Adrenal gland (tissue), 12 donors: Measurements from ENCODE around the gene KIAA0513. TPM values are rescaled to one million over a fixed set of nuclear protein-coding genes. Genes with fewer than 3 reads are reported as not detected.

Experiments used
- DNase-seq, 7 donors: peaks; one replicate each; pipeline ENCODE4 v3.0.0-alpha.2; 2019 to 2020
- H3K27ac ChIP-seq, 5 donors: fragments of 200-600 bp; sonication (generic) in 4 of 5; 1 replicate in 3 of 5; 2 replicates in 2 of 5; pipeline versions ENCODE4 v1.5.1 to v1.8.0; 2016 to 2020; ENCODE audit warnings: mild to moderate bottlenecking in 1 of 5
- H3K27me3 ChIP-seq: fragments of 200-600 bp; 2 replicates; pipeline ENCODE4 v1.8.0; 2021
- H3K36me3 ChIP-seq, 2 donors: fragments of 200-600 bp; replicated peaks in 1 of 2; 1 replicate in 1 of 2; 2 replicates in 1 of 2; pipeline versions ENCODE4 v1.5.1 to v1.8.0; 2018 to 2022
- H3K4me1 ChIP-seq, 2 donors: fragments of 200-600 bp; replicated peaks in 1 of 2; 1 replicate in 1 of 2; 2 replicates in 1 of 2; pipeline versions ENCODE4 v1.5.1 to v1.8.0; 2018 to 2021
- H3K4me3 ChIP-seq, 4 donors: fragments of 200-600 bp; sonication (generic) in 3 of 4; one replicate each; pipeline ENCODE4 v1.5.1; 2016 to 2018
- H3K9me3 ChIP-seq, 3 donors: fragments of 200-600 bp; sonication (generic) in 1 of 3; replicated peaks in 1 of 3; 1 replicate in 2 of 3; 2 replicates in 1 of 3; pipeline versions ENCODE4 v1.5.1 to v1.8.0; 2016 to 2021
- CTCF ChIP-seq, 6 experiments: fragments of 450-650 bp in 4 of 6; fragments of 200-600 bp in 2 of 6; sonication (generic) in 1 of 6; IDR thresholded peaks; 1 replicate in 5 of 6; 2 replicates in 1 of 6; pipeline versions ENCODE4 v1.5.1 to v1.8.0; 2016 to 2021; ENCODE audit warnings: antibody characterized with exemption in 6 of 6, mild to moderate bottlenecking in 2 of 6, moderate library complexity in 1 of 6
- POLR2A ChIP-seq, 2 donors: fragments of 450-650 bp; IDR thresholded peaks; one replicate each; pipeline ENCODE4 v1.6.1; 2017; ENCODE audit warnings: antibody characterized with exemption in 2 of 2, mild to moderate bottlenecking in 2 of 2, moderate library complexity in 1 of 2
- WGBS, 4 donors: extraction: QIAGEN DNeasy Blood & Tissue Kit in 2 of 4; methylation state at CpG; one replicate each; pipeline versions ENCODE4 v1.1.5 to v1.1.7; 2013 to 2017; 5-methylcytosine and 5-hydroxymethylcytosine counted together
- intact Hi-C, 2 donors: fragments of 100-400 bp; cut with DNase I; formaldehyde crosslinking; loops; one replicate each; pipeline versions ENCODE4 v1.14.1 to v1.15.0; 2022 to 2023
- polyA plus RNA-seq, 3 donors: library from polyadenylated mRNA; stranded (reverse); fragments of 200-250 nt in 2 of 3; fragments of 350-450 nt in 1 of 3; fragmentation: Illumina TruSeq in 1 of 3; extraction: RNeasy Lipid Tissue Mini Kit (QIAGEN cat#74804) in 1 of 3; gene quantifications; one replicate each; pipeline ENCODE4 v1.2.3, GENCODE V29; 2013 to 2014
- total RNA-seq, 9 donors: library from RNA; depleted of rRNA in 4 of 9; stranded (reverse); fragments of >200 nt in 4 of 9; fragments of 120-200 nt in 1 of 9; fragmentation: NEBNext Ultra II Directional in 1 of 9; extraction: Animal tissue kit (Norgen Biotek cat#: 25700) in 1 of 9; gene quantifications; one replicate each; pipeline versions ENCODE4 v1.1.0 to v1.2.4, GENCODE V29; 2013 to 2023
- donor health status: healthy with polysubstance abuse.
- donor health status: Bipolar disorder and iron deficiency.
- donor health status: DM: yes; HTN: yes; CAD: no.
- donor health status: DM: no; HTN: no; CAD: no.
- donor health status: DM: no; HTN: no; CAD: no.
- donor health status: DM: yes; HTN: yes; CAD: no.

Gene KIAA0513
- total and polyA plus RNA-seq, 12 donors, result 7.5 to 36.7 (median 17.8) TPM

DNA sequence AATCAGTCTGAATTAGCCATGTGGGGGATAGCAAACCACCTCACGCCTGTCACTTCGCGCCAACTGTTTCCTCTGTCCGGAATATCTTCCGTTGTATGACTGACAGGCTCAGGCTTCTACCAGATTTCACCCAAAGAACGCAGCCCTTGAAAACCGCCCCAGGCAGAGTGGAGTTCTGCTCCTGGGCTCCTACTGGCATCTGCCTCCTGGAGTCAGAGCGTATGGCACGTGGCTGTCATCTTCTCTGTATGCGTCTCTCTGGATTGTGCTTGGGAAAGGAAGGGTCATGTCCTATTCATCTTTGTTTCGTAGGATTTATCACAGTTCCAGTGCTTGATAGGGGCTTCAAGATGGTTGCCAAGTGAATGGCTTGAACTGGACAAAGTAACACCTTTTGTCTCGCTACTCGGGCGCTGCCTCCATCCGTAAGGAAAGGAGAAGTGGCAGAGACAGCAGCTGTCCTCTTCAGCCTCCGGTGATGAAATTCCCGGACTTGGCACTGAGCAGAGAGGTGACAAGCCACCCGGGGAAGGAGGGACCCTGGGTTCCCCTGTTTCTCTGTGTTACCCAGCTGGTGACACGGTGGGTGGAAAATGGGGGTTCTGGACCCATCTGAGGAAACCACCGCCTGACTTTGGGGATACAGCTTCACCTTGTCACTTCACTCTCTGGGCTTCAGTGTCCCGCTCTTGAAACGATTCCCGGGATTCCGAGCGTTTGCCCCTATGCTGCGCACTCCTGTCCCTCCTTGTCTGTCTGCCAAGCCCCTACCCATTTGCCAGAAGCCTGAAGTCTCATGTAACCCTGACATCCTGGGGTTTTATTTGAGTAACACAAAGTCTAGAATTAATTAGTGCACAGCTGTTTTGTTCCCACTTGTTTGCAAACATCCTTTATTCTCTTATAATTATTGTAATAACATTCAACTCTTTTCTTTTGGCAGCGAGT, 13.9 kb downstream of the KIAA0513 start:
- Histone ChIP-seq H3K4me3 (no peak overlapping the region), H3K4me1 (peaks cover 4 to 10% of the 10 kb centered on the region in 2 donors), H3K27me3 (no peaks in the 10 kb centered on the region), H3K9me3 (no peaks in the 10 kb centered on the region), H3K36me3 (no peaks in the 10 kb centered on the region), H3K27ac (no peak overlapping the region)
- WGBS, 4 donors, result 85 to 93% (median 88%) methylated on average over 27 of the region's 27 CpGs
- intact Hi-C loops, result no loop called here
- TF ChIP-seq POLR2A (IDR thresholded peaks at IDR 0.05) (no peak), CTCF (IDR thresholded peaks at IDR 0.05) (no peak)
- no peak for DNase-seq

DNA sequence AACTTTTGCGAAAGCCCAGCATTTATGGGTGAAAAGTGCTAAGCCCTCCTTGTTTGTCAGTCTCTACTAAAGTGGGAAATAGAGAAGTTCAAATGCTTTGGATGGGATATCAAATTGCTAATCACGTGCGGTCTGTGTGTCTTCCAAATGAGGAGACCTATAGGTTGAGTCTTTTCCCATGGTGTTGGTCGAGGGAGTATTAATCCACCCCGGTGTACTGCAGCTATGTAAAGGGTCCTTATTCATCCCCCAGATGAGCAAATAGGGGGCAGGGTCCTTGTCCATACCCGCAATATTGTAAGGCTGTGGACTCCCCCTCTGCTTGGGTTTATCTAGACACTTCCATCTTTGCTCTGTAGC, 14.6 kb downstream of the KIAA0513 start:
- Histone ChIP-seq H3K4me1 (peaks cover 0 to 10% of the 10 kb centered on the region in 2 donors), H3K36me3 (no peaks in the 10 kb centered on the region), H3K27ac (no peak overlapping the region), H3K9me3 (no peaks in the 10 kb centered on the region), H3K4me3 (no peak overlapping the region), H3K27me3 (no peaks in the 10 kb centered on the region)
- no peak for DNase-seq
- intact Hi-C loops, result no loop called here
- 69 to 92% (median 87%) methylated on average over 6 of the region's 6 CpGs for WGBS, 4 donors
- TF ChIP-seq CTCF (IDR thresholded peaks at IDR 0.05), result no peak
- TF ChIP-seq POLR2A (IDR thresholded peaks at IDR 0.05), result no peak

- Histone ChIP-seq H3K27ac (no peak overlapping the region), H3K9me3 (no peaks in the 10 kb centered on the region), H3K27me3 (no peaks in the 10 kb centered on the region), H3K4me1 (peaks cover 0 to 12% of the 10 kb centered on the region in 2 donors), H3K36me3 (no peaks in the 10 kb centered on the region), H3K4me3 (no peak overlapping the region)
- WGBS, 4 donors, result 85 to 92% (median 88%) methylated on average over 6 of the region's 6 CpGs
- DNase-seq, result no peak
- intact Hi-C loops, result no loop called here
- TF ChIP-seq POLR2A (IDR thresholded peaks at IDR 0.05) (no peak), CTCF (IDR thresholded peaks at IDR 0.05) (no peak)
These were observed 15.0 kb downstream of the KIAA0513 start for GRCh38 chr16:85042606-85043005.

DNA sequence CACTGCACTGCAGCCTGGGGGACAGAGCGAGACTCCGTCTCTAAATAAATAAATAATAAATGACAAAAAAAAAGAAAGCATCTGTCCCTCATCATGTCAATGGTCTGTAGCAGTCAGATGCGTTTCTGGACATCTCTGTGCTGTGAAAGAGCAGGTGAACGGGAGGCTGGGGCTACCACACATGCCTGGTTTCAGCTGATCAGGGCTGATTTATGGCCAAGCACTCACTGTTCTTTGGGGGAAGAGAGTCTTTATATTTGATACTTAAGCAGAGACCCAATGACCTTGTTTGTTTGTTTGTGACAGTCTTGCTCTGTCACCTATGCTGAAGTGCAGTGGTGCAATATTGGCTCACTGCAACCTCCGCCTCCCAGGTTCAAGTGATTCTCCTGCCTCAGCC, 17.5 kb downstream of the KIAA0513 start:
- 91 to 99% (median 95%) methylated on average over 5 of the region's 5 CpGs for WGBS, 4 donors
- Histone ChIP-seq H3K9me3 (no peaks in the 10 kb centered on the region), H3K36me3 (no peaks in the 10 kb centered on the region), H3K27ac (no peak overlapping the region), H3K4me3 (no peak overlapping the region), H3K27me3 (no peaks in the 10 kb centered on the region), H3K4me1 (peaks cover 0 to 16% of the 10 kb centered on the region in 2 donors)
- no peak for TF ChIP-seq POLR2A (IDR thresholded peaks at IDR 0.05)
- no peak for TF ChIP-seq CTCF (IDR thresholded peaks at IDR 0.05)
- intact Hi-C loops, result no loop called here
- DNase-seq, result no peak
